Pulmonary artery endothelial cell (primary cell): ENCODE measurements around the gene GTF3C5. TPM values are rescaled to one million over a fixed set of nuclear protein-coding genes. Genes with fewer than 3 reads are reported as not detected.
"Not testable (repeated sequence)": the region's sequence is repeated elsewhere in the genome, so short reads cannot be mapped to it uniquely, and the experiment has no call there.

Experiments
- DNase-seq: peaks from one replicate; pipeline ENCODE4 v3.0.0-alpha.2; 2011; ENCODE audit warnings: low read depth, low spot score
- total RNA-seq: library from RNA; depleted of rRNA; stranded (reverse); fragments of >200 nt; gene quantifications from 2 replicates; pipeline ENCODE4 v1.2.3, GENCODE V29; 2014

GTF3C5 gene
- total RNA-seq, 1 donor from 2014 or later = 52.9 TPM

DNA sequence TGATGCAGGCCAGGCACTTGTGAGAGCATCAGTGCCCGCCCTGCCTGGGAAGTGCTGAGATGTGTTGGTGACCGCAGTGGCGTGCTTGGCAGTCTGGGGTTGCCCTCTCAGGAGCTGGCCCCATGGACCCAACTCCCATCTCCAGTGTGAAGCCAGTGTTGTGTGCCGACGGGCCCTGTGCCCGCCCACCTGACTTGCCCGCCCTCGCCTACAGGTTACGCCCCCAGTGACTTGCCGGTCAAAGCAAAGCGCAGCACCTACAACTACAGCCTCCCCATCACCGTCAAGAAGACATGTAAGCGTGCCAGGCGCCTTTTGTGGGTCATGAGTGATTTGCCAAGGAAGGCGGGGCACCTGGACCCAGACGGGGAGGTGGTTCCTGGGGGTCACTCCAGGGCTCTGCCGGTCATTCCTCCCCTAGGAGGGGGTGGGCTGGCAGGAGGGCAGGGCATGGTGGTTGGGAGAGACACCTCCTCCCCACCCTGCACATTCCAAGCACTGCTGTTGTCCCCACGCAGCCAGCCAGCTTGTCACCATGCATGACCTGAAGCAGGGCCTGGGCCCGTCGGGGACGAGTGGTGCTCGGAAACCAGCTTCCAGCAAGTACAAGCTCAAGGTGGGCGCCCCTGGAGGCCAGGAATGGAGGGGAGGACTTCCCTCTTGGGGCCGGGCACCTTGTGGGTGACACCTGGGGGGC lies 23.5 kb downstream of the GTF3C5 start:
- DNase-seq = no peak

DNA sequence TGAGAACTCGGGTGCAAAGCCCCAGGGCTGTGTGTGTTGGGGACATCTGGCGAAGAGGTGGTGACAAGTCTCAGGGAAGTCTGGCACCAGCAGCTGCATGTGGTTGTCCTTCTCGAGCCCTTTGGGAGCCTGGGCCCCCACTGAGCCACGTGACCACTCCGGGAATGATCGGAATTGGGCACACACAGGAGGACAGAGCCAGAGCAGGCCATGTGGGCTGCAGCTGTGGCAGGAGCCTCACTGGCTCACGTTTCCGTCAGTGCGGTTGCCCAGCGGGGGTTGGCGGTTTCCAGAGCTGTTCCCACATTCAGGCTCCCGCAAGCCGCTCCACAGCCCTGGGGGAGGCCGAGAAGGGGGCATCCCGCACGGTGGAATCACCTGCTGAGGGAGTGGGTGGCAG lies 24.2 kb downstream of the GTF3C5 start:
- DNase-seq = no peak

DNA sequence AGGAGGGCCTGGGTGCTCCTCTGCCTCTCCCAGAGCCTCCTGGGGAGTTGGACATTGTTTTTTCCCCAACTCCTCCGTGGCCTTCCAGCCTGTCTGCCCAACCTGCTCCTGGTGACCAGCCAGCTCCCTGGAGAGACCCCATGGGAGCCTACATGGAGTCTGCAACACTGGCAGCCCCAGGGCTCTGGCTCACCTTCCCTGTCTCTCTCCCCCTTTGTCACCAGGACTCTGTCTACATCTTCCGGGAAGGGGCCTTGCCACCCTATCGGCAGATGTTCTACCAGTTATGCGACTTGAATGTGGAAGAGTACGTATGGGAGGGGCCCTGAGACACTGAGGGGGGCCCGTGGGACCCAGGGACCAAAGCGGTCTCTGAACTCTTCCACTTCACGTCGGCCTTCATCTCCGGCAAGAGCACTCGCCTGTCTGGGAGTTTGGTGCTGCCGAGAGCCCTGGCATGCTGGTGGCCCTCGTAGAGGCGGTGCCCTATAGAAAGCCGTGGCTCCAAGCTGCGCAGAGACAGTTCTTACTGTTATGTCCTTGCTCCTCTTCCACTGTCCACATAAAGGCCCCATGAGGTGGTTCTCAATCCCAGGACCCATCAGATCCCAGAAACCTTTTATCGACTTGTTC lies 25.1 kb downstream of the GTF3C5 start:
- no peak for DNase-seq

DNA sequence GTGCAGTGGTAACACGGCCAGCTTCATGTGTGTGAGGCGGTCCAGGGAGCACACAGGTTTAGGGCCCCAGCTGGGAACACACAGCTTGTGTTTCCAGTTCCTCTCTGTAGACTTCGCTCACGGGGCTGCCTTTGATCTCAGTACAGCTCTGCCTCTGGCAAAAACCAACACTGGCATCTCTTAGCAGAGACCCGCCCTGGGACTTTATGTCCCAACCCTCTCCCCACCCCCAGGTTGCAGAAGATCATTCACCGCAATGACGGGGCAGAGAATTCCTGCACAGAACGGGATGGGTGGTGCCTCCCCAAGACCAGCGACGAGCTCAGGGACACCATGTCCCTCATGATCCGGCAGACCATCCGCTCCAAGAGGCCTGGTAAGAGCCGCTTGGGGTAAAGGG lies 25.7 kb downstream of the GTF3C5 start:
- no peak for DNase-seq

DNA sequence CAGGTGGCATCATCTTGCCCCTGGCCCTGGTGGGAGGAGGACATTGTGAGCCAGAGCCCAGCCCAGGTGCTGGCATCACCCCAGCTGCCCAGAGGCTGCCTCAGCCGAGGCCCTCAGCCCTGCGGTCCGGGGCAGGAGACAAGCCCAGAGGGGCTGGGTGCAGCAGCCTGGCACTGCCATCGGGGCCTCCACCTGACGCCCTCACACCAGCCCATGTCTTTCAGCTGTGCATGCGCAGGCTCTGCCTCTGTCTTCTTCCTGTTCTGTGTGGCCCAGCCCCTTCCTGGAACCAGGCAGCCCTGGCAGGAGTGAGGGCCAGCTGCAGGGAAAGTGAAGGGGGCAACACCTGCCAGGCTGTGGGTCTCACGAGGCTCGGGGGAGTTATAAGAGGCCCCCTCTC lies 26.2 kb downstream of the GTF3C5 start:
- DNase-seq = no peak

DNA sequence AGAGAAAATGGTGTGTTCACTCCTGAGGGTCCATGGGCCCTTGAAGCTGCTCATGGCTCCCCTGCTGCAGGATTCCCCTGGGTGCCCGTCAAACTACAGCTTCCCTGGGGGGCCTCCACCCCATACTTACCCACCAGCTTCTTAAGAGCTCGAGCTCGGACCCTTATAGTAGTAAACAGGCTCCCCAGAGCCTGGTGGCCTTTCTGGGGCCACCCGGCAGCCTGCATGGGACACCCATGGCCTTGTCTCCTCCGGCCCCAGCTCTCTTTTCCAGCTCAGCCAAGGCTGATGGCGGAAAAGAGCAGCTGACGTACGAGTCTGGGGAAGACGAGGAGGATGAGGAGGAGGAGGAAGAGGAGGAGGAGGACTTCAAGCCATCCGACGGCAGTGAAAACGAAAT lies 26.8 kb downstream of the GTF3C5 start:
- no peak for DNase-seq

GRCh38 chr9:133058071-133058470 lies 27.3 kb downstream of the GTF3C5 start:
- DNase-seq = no peak

DNA sequence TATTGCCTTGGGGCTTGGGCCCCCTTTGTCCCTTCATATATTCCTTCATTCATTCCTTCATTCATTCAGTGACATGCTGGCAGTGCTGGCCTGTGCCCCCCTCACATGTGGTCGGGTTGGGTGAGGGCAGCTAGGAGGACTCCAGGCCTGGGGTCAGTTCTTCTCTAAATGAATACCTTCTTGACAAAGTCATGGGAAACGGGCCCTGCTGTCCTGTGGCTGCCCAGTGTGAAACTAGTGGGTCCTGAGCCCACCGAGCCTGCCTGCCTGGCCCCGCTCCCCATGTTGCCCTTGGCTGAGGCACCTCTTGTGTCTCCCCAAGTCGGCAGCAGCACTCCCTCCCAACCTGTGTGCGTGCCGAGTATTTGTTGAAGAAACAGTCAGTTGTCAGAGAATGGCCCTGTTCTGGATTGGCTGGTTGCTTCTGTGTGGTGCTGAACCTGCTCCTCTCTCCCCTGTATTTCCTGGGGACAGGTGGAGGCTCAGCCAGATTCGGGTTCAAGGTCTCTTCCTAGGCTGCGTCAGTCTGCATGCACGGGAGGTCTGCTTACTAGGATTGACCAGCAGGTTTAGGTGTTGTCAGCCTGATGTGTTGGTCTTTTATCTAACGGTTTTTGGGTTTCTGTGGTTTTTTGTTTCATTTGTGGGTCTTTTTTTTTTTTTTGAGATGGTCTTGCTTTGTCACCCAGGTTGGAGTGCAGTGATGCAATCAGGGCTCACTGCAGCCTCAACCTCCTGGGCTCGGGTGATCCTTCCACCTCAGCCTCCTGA lies 27.9 kb downstream of the GTF3C5 start:
- no peak for DNase-seq

DNA sequence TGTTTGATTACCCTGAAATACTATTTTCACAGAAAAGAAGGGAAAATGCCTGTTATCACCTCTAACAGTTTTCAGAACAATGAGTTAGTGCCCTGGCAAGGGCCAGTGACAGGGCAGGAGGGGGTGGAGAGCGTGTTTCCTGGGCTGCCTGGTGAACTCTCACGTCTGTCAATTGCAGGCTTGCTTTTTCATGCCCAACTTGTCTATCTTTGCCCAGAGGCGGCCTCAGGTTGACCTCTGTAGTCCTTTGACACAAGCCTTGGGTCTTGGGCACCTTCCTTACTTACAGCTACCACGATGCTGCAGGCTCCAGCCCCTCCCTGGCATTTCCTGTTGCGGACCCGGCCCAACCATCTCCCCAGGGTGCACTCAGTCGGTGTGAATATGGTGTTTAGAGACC lies 28.8 kb downstream of the GTF3C5 start:
- DNase-seq = no peak

DNA sequence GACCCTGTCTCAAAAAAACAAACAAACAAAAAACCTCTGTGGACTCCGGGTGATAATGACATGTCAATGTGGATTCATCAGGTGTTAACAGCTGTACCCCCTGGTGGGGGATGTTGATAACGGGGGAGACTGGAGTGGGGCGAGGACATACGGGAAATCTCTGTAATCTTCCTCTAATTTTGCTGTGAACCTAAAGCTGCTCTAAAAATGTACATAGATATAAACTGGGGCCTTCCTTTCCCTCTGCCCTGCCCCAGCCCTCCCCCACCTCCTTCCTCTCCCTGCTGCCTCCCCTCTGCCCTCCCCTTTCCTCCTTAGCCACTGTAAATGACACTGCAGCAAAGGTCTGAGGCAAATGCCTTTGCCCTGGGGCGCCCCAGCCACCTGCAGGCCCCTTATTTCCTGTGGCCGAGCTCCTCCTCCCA lies 29.6 kb downstream of the GTF3C5 start:
- DNase-seq = no peak

DNA sequence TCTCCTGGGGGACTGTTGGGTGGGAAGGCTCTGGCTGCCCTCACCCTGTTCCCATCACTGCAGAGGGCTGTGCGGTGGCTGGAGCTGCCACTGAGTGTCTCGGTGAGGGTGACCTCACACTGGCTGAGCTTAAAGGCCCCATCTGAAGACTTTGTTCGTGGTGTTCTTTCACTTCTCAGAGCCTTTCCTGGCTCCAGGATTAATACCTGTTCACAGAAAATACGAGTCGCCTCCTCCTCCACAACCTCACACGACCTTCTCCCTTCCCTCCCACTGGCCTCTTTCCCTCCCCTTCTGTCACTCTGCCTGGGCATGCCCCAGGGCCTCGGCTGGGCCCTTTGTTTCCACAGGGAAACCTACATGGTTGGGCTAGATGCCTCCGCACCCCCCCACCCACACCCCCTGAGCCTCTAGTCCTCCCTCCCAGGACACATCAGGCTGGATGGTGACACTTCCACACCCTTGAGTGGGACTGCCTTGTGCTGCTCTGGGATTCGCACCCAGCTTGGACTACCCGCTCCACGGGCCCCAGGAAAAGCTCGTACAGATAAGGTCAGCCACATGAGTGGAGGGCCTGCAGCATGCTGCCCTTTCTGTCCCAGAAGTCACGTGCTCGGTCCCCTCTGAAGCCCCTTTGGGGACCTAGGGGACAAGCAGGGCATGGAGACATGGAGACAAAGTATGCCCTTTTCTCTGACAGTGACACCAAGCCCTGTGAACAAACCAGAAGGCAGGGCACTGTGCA lies 30.4 kb downstream of the GTF3C5 start:
- not testable (repeated sequence) for DNase-seq

- DNase-seq = not testable (repeated sequence)
These were observed 31.0 kb downstream of the GTF3C5 start, which contains the start of gene CEL for GRCh38 chr9:133061764-133062145. TSS of gene CEL (plus strand) at chr9:133061981. CDS start at chr9:133062003, 22 bp downstream.

- not testable (repeated sequence) for DNase-seq
These were observed 31.8 kb downstream of the GTF3C5 start for GRCh38 chr9:133062569-133062968.

DNA sequence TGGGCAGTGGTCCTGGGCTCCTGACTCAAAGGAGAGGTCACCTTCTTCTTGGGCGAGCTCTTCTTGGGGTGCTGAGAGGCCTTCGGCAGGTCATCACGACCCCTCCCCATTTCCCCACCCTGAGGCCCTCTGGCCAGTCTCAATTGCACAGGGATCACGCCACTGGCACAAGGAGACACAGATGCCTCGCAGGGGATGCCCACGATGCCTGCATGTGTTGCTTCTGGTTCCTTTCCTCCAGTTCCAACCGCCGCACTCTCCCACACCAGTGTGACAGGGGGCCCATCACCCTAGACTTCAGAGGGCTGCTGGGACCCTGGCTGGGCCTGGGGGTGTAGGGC lies 32.3 kb downstream of the GTF3C5 start:
- no peak for DNase-seq

GRCh38 chr9:133063500-133064231 lies 32.9 kb downstream of the GTF3C5 start:
- no peak for DNase-seq

DNA sequence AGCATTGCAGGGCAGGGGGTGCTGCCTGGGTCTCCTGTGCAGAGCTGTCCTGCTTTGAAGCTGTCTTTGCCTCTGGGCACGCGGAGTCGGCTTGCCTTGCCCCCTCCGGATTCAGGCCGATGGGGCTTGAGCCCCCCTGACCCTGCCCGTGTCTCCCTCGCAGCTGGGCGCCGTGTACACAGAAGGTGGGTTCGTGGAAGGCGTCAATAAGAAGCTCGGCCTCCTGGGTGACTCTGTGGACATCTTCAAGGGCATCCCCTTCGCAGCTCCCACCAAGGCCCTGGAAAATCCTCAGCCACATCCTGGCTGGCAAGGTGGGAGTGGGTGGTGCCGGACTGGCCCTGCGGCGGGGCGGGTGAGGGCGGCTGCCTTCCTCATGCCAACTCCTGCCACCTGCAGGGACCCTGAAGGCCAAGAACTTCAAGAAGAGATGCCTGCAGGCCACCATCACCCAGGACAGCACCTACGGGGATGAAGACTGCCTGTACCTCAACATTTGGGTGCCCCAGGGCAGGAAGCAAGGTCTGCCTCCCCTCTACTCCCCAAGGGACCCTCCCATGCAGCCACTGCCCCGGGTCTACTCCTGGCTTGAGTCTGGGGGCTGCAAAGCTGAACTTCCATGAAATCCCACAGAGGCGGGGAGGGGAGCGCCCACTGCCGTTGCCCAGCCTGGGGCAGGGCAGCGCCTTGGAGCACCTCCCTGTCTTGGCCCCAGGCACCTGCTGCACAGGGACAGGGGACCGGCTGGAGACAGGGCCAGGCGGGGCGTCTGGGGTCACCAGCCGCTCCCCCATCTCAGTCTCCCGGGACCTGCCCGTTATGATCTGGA lies 33.7 kb downstream of the GTF3C5 start:
- no peak for DNase-seq

DNA sequence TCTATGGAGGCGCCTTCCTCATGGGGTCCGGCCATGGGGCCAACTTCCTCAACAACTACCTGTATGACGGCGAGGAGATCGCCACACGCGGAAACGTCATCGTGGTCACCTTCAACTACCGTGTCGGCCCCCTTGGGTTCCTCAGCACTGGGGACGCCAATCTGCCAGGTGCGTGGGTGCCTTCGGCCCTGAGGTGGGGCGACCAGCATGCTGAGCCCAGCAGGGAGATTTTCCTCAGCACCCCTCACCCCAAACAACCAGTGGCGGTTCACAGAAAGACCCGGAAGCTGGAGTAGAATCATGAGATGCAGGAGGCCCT lies 34.2 kb downstream of the GTF3C5 start:
- DNase-seq = no peak

- no peak for DNase-seq
These were observed 35.6 kb downstream of the GTF3C5 start for GRCh38 chr9:133066181-133066983.

DNA sequence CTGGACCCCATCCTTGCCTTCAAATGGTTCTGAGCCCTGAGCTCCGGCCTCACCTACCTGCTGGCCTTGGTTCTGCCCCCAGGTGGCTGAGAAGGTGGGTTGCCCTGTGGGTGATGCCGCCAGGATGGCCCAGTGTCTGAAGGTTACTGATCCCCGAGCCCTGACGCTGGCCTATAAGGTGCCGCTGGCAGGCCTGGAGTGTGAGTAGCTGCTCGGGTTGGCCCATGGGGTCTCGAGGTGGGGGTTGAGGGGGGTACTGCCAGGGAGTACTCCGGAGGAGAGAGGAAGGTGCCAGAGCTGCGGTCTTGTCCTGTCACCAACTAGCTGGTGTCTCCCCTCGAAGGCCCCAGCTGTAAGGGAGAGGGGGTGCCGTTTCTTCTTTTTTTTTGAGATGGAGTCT lies 36.2 kb downstream of the GTF3C5 start:
- DNase-seq = no peak

DNA sequence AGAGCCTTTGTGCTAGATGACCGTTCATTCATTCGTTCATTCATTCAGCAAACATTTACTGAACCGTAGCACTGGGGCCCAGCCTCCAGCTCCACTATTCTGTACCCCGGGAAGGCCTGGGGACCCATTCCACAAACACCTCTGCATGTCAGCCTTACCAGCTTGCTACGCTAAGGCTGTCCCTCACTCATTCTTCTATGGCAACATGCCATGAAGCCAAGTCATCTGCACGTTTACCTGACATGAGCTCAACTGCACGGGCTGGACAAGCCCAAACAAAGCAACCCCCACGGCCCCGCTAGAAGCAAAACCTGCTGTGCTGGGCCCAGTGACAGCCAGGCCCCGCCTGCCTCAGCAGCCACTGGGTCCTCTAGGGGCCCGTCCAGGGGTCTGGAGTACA lies 37.0 kb downstream of the GTF3C5 start:
- no peak for DNase-seq
